Mucosa of rectum (tissue), 2 donors: ENCODE measurements around the gene DUOXA1.
A peak's percentile ranks its signal among the peaks of the same experiment; 100 is the strongest.

Experiments used
- H3K27ac ChIP-seq, 2 donors: one replicate each; pipeline ENCODE4 v1.7.0; 2013; ENCODE audit warnings: inconsistent platforms in 2 of 2, low read depth in 2 of 2, low read length in 2 of 2
- H3K27me3 ChIP-seq, 2 donors: one replicate each; pipeline ENCODE4 v1.7.0; 2013; ENCODE audit warnings: low read length in 2 of 2; ENCODE audit not compliant: control insufficient read depth in 2 of 2, insufficient read depth in 2 of 2
- H3K36me3 ChIP-seq, 2 donors: one replicate each; pipeline ENCODE4 v1.7.0; 2013; ENCODE audit warnings: low read length in 2 of 2; ENCODE audit not compliant: control insufficient read depth in 2 of 2, insufficient read depth in 2 of 2
- H3K4me1 ChIP-seq, 2 donors: one replicate each; pipeline ENCODE4 v1.7.0; 2013; ENCODE audit warnings: low read length in 2 of 2, mild to moderate bottlenecking in 1 of 2; ENCODE audit not compliant: control insufficient read depth in 2 of 2, insufficient read depth in 2 of 2
- H3K4me3 ChIP-seq, 2 donors: one replicate each; pipeline ENCODE4 v1.7.0; 2013; ENCODE audit warnings: low read length in 2 of 2
- H3K9ac ChIP-seq, 2 donors: one replicate each; pipeline ENCODE4 v1.7.0; 2013; ENCODE audit warnings: low read length in 2 of 2, low read depth in 1 of 2, mild to moderate bottlenecking in 1 of 2
- H3K9me3 ChIP-seq, 2 donors: one replicate each; pipeline ENCODE4 v1.7.0; 2013; ENCODE audit warnings: low read length in 2 of 2; ENCODE audit not compliant: control insufficient read depth in 2 of 2
- donor health status: healthy.
- donor health status: Normal muscosa, but diverticular disease.

DUOXA1 gene

DNA sequence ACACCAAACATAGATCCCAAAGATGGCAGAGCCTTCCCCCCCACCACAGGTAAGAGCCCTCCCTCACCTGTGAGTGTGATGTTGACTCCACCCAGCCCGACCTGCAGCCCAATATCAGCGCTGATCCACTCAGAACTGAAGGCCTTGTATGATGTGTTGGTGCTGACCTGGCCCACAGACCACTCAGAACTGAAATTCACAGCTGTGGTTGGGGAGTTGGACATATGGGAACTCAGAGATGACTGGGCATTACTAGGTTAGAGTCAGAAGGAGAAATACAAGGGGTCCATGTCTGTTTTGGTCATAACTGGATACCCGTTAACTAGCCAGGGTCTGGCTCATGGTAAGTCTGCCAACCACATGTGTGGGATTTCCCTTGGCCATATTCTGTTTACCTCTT lies 8.7 kb downstream of the DUOXA1 start:
- Histone ChIP-seq H3K27ac (no peak overlapping the region), H3K27me3 (peaks cover 19 to 20% of the 10 kb centered on the region in 2 donors), H3K36me3 (no peaks in the 10 kb centered on the region), H3K4me3 (no peak overlapping the region), H3K9me3 (no peaks in the 10 kb centered on the region), H3K4me1 (peaks cover 0 to 2% of the 10 kb centered on the region in 2 donors), H3K9ac (no peak overlapping the region)

DNA sequence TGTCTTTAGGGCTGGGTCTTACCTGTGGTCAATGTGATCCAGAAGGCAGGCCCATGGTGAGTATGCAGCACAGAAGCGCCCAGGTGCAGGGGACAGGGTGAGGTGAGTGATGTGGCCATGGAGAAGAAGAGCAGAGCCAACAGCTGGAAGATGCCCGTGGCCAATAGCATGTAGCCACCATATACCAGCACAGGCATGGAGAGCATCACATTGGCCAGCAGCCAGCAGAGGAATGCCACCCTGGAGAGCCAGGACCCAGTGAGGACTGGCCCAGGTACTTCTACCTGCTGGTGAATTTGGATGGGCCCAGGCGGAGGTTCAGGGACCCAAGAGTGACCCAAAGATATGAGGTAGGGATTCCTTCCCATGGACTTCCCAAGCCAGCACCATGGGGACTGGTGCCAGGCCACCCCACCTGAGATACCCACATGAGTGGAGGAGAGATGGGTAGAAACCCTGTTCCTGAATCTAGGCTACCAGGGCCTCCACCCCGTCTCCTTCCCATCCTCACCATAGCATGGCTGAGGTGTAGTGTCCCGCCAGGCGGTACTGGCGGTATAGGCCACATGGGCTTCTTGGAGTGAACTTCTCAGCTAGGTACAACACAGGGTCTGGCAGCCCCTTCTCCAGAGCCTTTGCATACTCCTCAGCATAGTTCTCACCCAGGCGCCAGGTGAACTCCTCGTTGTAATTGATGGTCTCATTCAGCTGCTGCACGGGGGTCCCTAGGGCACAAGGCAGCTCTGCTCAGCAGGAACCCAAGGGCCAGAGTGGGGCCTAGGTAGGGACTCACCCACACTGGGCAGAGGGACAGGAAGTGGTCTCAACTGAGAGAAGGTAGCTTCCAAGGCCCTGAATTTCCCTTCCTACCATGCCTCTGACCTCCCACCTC lies 9.4 kb downstream of the DUOXA1 start:
- no peaks in the 10 kb centered on the region for H3K9me3 ChIP-seq
- H3K9ac ChIP-seq = no peak overlapping the region
- no peaks in the 10 kb centered on the region for H3K36me3 ChIP-seq
- H3K4me3 ChIP-seq = no peak overlapping the region
- H3K4me1 ChIP-seq = peaks cover 0 to 2% of the 10 kb centered on the region in 2 donors
- peaks cover 21 to 23% of the 10 kb centered on the region in 2 donors for H3K27me3 ChIP-seq
- no peak overlapping the region for H3K27ac ChIP-seq

DNA sequence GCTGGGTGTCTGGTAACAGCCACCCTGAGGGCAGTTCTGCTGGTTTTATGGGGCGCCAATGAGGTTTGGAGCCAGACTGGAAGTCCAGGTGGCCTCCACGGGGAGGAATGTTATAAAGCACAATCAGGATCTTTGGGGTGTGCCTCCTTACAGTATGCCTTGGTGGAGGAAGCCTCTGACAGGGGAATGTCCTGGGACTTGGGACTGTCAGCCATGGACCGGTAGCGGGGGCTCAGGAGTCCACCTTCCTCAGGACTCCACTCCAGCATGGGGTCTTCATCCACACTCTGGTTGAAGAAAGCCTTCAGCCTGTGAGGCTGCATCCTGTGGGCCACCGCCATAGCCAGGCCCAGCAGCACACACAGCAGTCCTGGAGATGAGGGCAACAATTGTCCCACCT lies 10.7 kb downstream of the DUOXA1 start:
- Histone ChIP-seq H3K36me3 (no peaks in the 10 kb centered on the region), H3K27me3 (peaks cover 29 to 34% of the 10 kb centered on the region in 2 donors), H3K4me3 (no peak overlapping the region), H3K27ac (no peak overlapping the region), H3K9me3 (no peaks in the 10 kb centered on the region), H3K4me1 (peaks cover 5 to 8% of the 10 kb centered on the region in 2 donors), H3K9ac (no peak overlapping the region)

DNA sequence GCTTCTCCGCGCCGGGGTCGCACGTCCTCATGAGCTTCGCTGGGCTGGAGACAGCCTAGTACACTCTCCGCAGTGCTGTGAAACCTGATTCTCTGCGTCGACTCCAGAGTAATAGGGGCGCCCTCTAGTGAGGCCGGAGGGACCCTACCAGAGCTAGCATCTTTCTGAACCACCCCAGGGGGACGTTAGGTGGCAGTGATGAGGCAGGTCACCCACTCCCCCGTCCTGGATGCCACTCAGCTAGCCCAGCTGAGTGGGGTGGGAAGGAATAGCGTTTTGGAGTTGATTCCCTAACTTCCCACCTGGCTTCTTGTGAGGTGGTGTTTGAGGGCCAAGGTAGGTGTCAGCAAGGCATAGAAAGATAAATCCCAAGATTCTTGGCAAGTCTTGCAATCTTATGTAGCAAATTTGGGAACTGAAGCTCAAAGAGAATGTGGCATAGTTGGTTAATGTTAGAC lies 11.5 kb downstream of the DUOXA1 start:
- no peaks in the 10 kb centered on the region for H3K9me3 ChIP-seq
- peaks cover 12% of the 10 kb centered on the region in 2 donors for H3K4me1 ChIP-seq
- H3K27me3 ChIP-seq = peaks cover 37 to 42% of the 10 kb centered on the region in 2 donors
- no peak overlapping the region for H3K9ac ChIP-seq
- H3K36me3 ChIP-seq = no peaks in the 10 kb centered on the region
- peak overlapping the region in 1 of 2 donors; percentile 26 for H3K4me3 ChIP-seq
- no peak overlapping the region for H3K27ac ChIP-seq

DNA sequence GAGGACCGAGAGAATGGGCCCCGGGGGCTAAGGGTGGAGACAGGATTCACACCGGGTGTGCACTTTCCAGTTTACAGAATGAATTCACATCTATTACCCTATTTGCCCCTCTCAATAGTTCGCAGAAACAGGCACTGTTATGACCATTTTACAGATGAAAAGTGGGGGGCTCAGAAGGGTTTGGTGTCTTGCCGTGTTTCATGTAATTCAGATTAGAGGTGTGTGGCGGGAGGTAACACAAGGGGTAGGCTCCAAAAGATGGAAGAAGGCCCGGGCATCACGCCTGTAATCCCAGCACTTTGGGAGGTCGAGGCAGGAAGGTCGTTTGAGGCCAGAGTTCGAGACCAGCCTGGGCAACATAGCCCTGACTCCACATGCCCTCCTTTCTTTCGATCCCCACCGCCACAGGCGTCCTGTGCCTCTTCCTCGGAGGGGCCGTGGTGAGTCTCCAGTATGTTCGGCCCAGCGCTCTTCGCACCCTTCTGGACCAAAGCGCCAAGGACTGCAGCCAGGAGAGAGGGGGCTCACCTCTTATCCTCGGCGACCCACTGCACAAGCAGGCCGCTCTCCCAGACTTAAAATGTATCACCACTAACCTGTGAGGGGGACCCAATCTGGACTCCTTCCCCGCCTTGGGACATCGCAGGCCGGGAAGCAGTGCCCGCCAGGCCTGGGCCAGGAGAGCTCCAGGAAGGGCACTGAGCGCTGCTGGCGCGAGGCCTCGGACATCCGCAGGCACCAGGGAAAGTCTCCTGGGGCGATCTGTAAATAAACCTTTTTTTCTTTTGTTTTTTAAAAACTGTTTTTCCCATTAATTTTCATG lies 12.2 kb downstream of the DUOXA1 start:
- no peak overlapping the region for H3K9ac ChIP-seq
- H3K36me3 ChIP-seq = no peaks in the 10 kb centered on the region
- H3K9me3 ChIP-seq = no peaks in the 10 kb centered on the region
- H3K27me3 ChIP-seq = peaks cover 42 to 49% of the 10 kb centered on the region in 2 donors
- H3K27ac ChIP-seq = no peak overlapping the region
- peak overlapping the region in 1 of 2 donors; percentile 26 for H3K4me3 ChIP-seq
- H3K4me1 ChIP-seq = peaks cover 15 to 17% of the 10 kb centered on the region in 2 donors

DNA sequence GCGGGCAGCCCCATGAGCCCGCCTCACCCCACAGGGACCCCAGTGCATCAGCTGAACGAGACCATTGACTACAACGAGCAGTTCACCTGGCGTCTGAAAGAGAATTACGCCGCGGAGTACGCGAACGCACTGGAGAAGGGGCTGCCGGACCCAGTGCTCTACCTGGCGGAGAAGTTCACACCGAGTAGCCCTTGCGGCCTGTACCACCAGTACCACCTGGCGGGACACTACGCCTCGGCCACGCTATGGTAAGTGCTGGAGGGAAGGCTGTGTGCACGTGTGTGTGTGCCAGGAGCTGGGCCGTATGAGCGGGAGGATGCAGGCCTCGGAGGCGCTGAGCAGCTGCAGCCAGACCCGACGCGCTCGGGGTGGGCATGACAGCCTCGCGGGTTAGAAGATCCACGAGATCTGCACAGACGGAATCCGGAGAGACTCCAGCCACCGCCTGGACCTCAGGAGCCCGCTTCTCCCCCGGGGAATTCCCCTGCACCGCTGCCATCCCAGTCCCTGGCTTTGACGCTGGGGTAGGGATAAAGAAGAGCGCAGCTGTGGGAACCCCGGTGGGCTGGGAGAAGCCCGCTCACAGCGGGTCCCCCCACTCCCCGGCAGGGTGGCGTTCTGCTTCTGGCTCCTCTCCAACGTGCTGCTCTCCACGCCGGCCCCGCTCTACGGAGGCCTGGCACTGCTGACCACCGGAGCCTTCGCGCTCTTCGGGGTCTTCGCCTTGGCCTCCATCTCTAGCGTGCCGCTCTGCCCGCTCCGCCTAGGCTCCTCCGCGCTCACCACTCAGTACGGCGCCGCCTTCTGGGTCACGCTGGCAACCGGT lies 13.0 kb downstream of the DUOXA1 start:
- H3K4me3 ChIP-seq = no peak overlapping the region
- peaks cover 50 to 57% of the 10 kb centered on the region in 2 donors for H3K27me3 ChIP-seq
- no peak overlapping the region for H3K27ac ChIP-seq
- H3K9ac ChIP-seq = no peak overlapping the region
- no peaks in the 10 kb centered on the region for H3K9me3 ChIP-seq
- H3K36me3 ChIP-seq = no peaks in the 10 kb centered on the region
- H3K4me1 ChIP-seq = peaks cover 15 to 18% of the 10 kb centered on the region in 2 donors

DNA sequence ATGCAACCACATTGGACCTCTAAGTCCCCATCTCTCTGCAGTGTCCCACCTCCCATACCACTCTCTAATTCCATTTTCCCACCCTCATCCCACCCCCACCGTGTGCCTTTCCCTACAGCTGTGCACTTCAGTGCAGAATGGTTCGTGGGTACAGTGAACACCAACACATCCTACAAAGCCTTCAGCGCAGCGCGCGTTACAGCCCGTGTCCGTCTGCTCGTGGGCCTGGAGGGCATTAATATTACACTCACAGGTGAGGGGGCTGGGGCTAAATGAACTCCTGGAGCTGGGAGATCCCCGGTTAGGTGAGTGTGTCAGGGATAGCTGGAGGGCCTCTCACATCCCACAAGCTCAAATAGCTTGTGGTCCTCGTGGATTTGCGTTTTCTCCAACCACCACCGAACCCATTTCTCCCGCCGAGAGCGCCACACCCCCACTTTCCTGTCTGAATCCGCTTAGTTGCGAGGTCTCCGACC lies 13.6 kb downstream of the DUOXA1 start:
- H3K9me3 ChIP-seq = no peaks in the 10 kb centered on the region
- H3K4me3 ChIP-seq = no peak overlapping the region
- H3K9ac ChIP-seq = no peak overlapping the region
- no peak overlapping the region for H3K27ac ChIP-seq
- H3K36me3 ChIP-seq = no peaks in the 10 kb centered on the region
- H3K27me3 ChIP-seq = peaks cover 51 to 58% of the 10 kb centered on the region in 2 donors
- peaks cover 15 to 18% of the 10 kb centered on the region in 2 donors for H3K4me1 ChIP-seq

DNA sequence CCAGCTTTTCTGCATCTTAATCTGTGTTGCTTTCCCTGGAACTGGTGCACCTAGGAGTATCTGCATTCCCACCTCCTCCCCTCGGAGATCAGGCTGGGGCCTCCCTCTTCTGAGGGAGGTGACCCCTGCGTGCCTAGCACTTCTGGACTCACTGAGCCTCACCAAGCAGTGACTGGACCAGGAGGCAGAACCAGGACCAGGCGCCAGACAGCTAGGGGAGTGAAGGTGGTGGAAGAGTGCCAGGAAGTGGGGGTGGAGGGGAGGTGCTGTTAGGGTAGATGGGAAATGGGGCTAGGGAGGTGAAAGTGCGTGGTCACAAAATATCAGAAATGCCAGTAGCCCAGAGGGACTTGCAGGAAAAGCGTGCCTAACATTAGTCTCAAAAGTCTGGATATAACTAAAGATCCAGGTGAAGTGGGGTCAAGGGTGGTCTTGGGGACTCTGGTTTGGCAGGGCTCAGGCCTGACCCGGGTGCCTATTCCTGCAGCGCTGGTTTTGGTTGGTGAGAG lies 14.3 kb downstream of the DUOXA1 start:
- Histone ChIP-seq H3K27me3 (peaks cover 51 to 58% of the 10 kb centered on the region in 2 donors), H3K27ac (no peak overlapping the region), H3K4me1 (peaks cover 15 to 18% of the 10 kb centered on the region in 2 donors), H3K4me3 (no peak overlapping the region), H3K9ac (no peak overlapping the region), H3K9me3 (no peaks in the 10 kb centered on the region), H3K36me3 (no peaks in the 10 kb centered on the region)

DNA sequence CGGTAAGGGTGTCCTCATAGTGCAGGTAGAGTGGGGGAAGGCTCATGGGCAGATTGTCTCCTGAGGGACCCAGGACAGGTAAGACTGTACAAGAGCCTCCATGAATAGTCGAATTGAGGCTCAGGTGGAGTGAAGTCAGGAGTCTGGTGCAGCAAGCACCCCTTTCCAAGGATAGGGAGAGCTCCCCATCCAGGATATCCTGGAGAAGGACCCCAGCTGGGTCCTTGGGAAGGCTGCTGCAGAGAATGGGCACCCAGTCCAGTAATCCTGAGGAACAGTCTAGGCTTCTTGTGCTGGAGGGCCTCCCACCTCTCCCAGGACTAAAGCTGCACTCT lies 15.0 kb downstream of the DUOXA1 start:
- Histone ChIP-seq H3K4me3 (no peak overlapping the region), H3K36me3 (no peaks in the 10 kb centered on the region), H3K9me3 (no peaks in the 10 kb centered on the region), H3K9ac (no peak overlapping the region), H3K27me3 (peaks cover 51 to 64% of the 10 kb centered on the region in 2 donors), H3K4me1 (peaks cover 15 to 18% of the 10 kb centered on the region in 2 donors), H3K27ac (no peak overlapping the region)
